H1 (cell line): Measurements from ENCODE around the gene FRMPD2. TPM values are rescaled to one million over a fixed set of nuclear protein-coding genes. Genes with fewer than 3 reads are reported as not detected.

Experiments used
- BRCA1 ChIP-seq: IDR thresholded peaks from 2 replicates; pipeline ENCODE4 v1.6.1; 2012; ENCODE audit warnings: low read depth, low read length, improper control_type of control experiment
- CHD7 ChIP-seq: fragments of 300-600 bp; sonication (generic); IDR thresholded peaks from 2 replicates; pipeline ENCODE4 v1.7.1; 2012; ENCODE audit warnings: low read length, moderate library complexity, mild to moderate bottlenecking, inconsistent platforms; ENCODE audit not compliant: insufficient replicate concordance
- CREB1 ChIP-seq: IDR thresholded peaks from 2 replicates; pipeline ENCODE4 v1.6.1; 2012; ENCODE audit warnings: inconsistent platforms
- E2F6 ChIP-seq: IDR thresholded peaks from 2 replicates; pipeline ENCODE4 v1.6.1; 2012; ENCODE audit warnings: inconsistent platforms
- MAFK ChIP-seq: IDR thresholded peaks from 2 replicates; pipeline ENCODE4 v1.6.1; 2012; ENCODE audit warnings: low read depth, mild to moderate bottlenecking, improper control_type of control experiment, low read length
- RNF2 ChIP-seq: fragments of 200-900, 300-1000 bp; sonication (generic); IDR thresholded peaks from 2 replicates; pipeline ENCODE4 v1.7.1; 2016; ENCODE audit warnings: borderline replicate concordance, low read depth, mild to moderate bottlenecking, antibody characterized with exemption, low read length; ENCODE audit not compliant: poor library complexity, severe bottlenecking; ENCODE audit errors: missing control alignments
- YY1 ChIP-seq: IDR thresholded peaks from 2 replicates; pipeline ENCODE4 v1.6.1; 2011; ENCODE audit warnings: low read depth, mild to moderate bottlenecking, low read length
- polyA plus RNA-seq, 7 experiments: library from polyadenylated mRNA; depleted of rRNA in 3 of 7; stranded (reverse) in 5 of 7; unstranded in 2 of 7; fragments of >200 nt in 5 of 7; fragments of 200-250 nt in 2 of 7; gene quantifications; 1 replicate in 5 of 7; 2 replicates in 1 of 7; 4 replicates in 1 of 7; pipeline versions ENCODE4 v1.2.1 to v1.2.3, GENCODE V29; 2011 to 2013; ENCODE audit warnings: missing spikeins in 2 of 7, mixed read lengths in 2 of 7
- total RNA-seq: library from RNA; stranded (reverse); fragmentation: NEBNext Ultra II Directional; extraction: Animal tissue kit (Norgen Biotek cat#: 25700); gene quantifications from 2 replicates; pipeline ENCODE4 v1.2.1, GENCODE V29; 2021

Gene FRMPD2
- total and polyA plus RNA-seq, 2 of the 8 experiments (the other 6 are each of a cell fraction or from before 2014, with no cell fraction given) = 0.07 to 0.47 TPM

- TF ChIP-seq MAFK (no peak), E2F6 (no peak), CHD7 (no peak), CREB1 (no peak), BRCA1 (no peak), RNF2 (no peak), YY1 (no peak)
Measured at GRCh38 chr10:48187713-48188485, 86.6 kb downstream of the FRMPD2 start (continued).
